ENCODE results near the gene DAB1.

DAB1 gene

DNA sequence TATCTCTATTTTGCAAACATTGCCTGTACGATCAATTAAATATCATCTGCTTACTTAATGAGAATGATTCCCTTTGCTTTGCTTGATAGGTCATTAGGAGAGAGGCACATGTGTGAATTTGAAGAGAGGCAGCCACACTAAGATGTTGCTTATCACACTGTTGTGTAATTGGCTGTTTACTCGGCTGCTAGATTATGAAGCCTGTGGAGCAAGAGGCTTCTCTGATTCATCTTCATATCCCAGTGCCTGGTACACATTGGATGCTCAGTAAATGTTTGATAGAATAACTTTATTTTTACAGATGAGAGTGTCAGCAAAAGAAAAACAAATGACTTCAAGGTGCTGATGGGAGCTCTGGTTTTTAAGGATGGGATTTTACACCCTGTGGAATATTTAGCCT, 301.8 kb downstream of the DAB1 start:
- TF ChIP-seq, protein P1, sequence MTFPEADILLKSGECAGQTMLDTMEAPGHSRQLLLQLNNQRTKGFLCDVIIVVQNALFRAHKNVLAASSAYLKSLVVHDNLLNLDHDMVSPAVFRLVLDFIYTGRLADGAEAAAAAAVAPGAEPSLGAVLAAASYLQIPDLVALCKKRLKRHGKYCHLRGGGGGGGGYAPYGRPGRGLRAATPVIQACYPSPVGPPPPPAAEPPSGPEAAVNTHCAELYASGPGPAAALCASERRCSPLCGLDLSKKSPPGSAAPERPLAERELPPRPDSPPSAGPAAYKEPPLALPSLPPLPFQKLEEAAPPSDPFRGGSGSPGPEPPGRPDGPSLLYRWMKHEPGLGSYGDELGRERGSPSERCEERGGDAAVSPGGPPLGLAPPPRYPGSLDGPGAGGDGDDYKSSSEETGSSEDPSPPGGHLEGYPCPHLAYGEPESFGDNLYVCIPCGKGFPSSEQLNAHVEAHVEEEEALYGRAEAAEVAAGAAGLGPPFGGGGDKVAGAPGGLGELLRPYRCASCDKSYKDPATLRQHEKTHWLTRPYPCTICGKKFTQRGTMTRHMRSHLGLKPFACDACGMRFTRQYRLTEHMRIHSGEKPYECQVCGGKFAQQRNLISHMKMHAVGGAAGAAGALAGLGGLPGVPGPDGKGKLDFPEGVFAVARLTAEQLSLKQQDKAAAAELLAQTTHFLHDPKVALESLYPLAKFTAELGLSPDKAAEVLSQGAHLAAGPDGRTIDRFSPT (tag by site-specific recombination; IDR thresholded peaks at IDR 0.05): no peak
- TF ChIP-seq HOXD13 (CRISPR knock-in tag; IDR thresholded peaks at IDR 0.05; ENCODE audit: borderline replicate concordance) (no peak), GLIS1 (tag by site-specific recombination; IDR thresholded peaks at IDR 0.05) (no peak), ATF2 (tag by site-specific recombination; IDR thresholded peaks at IDR 0.05; ENCODE audit: low read depth) (no peak), ZFP69B (tag by site-specific recombination; IDR thresholded peaks at IDR 0.05) (no peak), TRIM28 (IDR thresholded peaks at IDR 0.05; ENCODE audit: borderline replicate concordance, low read length) (no peak), SCRT1 (tag by site-specific recombination; IDR thresholded peaks at IDR 0.05; ENCODE audit: borderline replicate concordance) (no peak), ZNF133 (tag by site-specific recombination; IDR thresholded peaks at IDR 0.05) (no peak), SP7 (tag by site-specific recombination; IDR thresholded peaks at IDR 0.05) (no peak), ZNF555 (tag by site-specific recombination; conservative IDR thresholded peaks at IDR 0.05) (no peak), ZNF239 (tag by site-specific recombination; IDR thresholded peaks at IDR 0.05) (no peak), ZBTB11 (tag by site-specific recombination; conservative IDR thresholded peaks at IDR 0.05; ENCODE audit: low read depth) (no peak), ZNF510 (tag by site-specific recombination; IDR thresholded peaks at IDR 0.05; ENCODE audit: insufficient replicate concordance) (no peak), ZNF707 (tag by site-specific recombination; IDR thresholded peaks at IDR 0.05) (no peak), ZNF341 (tag by site-specific recombination; IDR thresholded peaks at IDR 0.05; ENCODE audit: low read depth) (no peak), ZNF658 (tag by site-specific recombination; IDR thresholded peaks at IDR 0.05) (no peak)
- TF ChIP-seq, protein P2, sequence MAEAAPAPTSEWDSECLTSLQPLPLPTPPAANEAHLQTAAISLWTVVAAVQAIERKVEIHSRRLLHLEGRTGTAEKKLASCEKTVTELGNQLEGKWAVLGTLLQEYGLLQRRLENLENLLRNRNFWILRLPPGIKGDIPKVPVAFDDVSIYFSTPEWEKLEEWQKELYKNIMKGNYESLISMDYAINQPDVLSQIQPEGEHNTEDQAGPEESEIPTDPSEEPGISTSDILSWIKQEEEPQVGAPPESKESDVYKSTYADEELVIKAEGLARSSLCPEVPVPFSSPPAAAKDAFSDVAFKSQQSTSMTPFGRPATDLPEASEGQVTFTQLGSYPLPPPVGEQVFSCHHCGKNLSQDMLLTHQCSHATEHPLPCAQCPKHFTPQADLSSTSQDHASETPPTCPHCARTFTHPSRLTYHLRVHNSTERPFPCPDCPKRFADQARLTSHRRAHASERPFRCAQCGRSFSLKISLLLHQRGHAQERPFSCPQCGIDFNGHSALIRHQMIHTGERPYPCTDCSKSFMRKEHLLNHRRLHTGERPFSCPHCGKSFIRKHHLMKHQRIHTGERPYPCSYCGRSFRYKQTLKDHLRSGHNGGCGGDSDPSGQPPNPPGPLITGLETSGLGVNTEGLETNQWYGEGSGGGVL (tag by site-specific recombination; IDR thresholded peaks at IDR 0.05): no peak
- TF ChIP-seq, protein P3, sequence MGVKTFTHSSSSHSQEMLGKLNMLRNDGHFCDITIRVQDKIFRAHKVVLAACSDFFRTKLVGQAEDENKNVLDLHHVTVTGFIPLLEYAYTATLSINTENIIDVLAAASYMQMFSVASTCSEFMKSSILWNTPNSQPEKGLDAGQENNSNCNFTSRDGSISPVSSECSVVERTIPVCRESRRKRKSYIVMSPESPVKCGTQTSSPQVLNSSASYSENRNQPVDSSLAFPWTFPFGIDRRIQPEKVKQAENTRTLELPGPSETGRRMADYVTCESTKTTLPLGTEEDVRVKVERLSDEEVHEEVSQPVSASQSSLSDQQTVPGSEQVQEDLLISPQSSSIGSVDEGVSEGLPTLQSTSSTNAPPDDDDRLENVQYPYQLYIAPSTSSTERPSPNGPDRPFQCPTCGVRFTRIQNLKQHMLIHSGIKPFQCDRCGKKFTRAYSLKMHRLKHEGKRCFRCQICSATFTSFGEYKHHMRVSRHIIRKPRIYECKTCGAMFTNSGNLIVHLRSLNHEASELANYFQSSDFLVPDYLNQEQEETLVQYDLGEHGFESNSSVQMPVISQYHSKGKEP (tag by site-specific recombination; IDR thresholded peaks at IDR 0.05): no peak
- POLR2A ChIA-PET: no interaction called here
- peaks cover 6% of the 10 kb centered on the region for H3K4me1 ChIP-seq (ENCODE audit: control insufficient read depth, insufficient read depth, low read length)
- CTCF ChIA-PET: no interaction called here
- H3K9me3 ChIP-seq (ENCODE audit: control insufficient read depth, insufficient read depth, low read depth, low read length): no peaks in the 10 kb centered on the region
- H3K27ac ChIP-seq (ENCODE audit: extremely low read depth, low read depth, low read length): no peak overlapping the region
- no peaks in the 10 kb centered on the region for H3K36me3 ChIP-seq (ENCODE audit: control insufficient read depth in 2 of 2, insufficient read depth in 1 of 2, low read length in 2 of 2)
- no peak overlapping the region for H3K4me3 ChIP-seq (ENCODE audit: low read depth, low read length)
